ENCODE results near the gene VRK2. TPM values are rescaled to one million over a fixed set of nuclear protein-coding genes. Genes with fewer than 3 reads are reported as not detected.

VRK2 gene
- 10 to 100 TPM; 18.1 to 19.2 TPM for total RNA-seq

- Histone ChIP-seq H3K27me3 (replicated peaks; ENCODE audit: insufficient read depth) (no peaks in the 10 kb centered on the region), H3K4me3 (peak within 1 kb of the TSS; percentile 63 to 67), H3K36me3 (no peaks in the 10 kb centered on the region), H3K27ac (peak within 1 kb of the TSS; percentile 88 to 93), H3K9me3 (no peaks in the 10 kb centered on the region), H3K4me1 (replicated peaks) (no peaks in the 10 kb centered on the region)
- intact Hi-C loops (cut with DNase I) = no loop called here
- TF ChIP-seq POLR2A (IDR thresholded peaks at IDR 0.05) (peak; percentile 81), POLR2AphosphoS5 (IDR thresholded peaks at IDR 0.05) (peak; percentile 65), CTCF (IDR thresholded peaks at IDR 0.05) (peak in 1 of 4 experiments; percentile 39)
- 0% methylated on average over 45 of the region's 76 CpGs for WGBS
- DNase-seq (ENCODE audit: low spot score) = peak; percentile 88
These were observed at the start of gene VRK2 for GRCh38 chr2:58046585-58047372. Gene VRK2 (plus strand): TSS chr2:58046806. CDS start chr2:58048832, 2,026 bp downstream.

GRCh38 chr2:58006256-58006951 lies 40.2 kb upstream of the VRK2 start:
- no peak for DNase-seq (ENCODE audit: low spot score)
- H3K4me3 ChIP-seq = no peak overlapping the region
- H3K36me3 ChIP-seq = no peaks in the 10 kb centered on the region
- WGBS = 97% methylated on average over 2 of the region's 2 CpGs
- no peak overlapping the region for H3K27ac ChIP-seq
- no peaks in the 10 kb centered on the region for H3K9me3 ChIP-seq
- H3K27me3 ChIP-seq (replicated peaks; ENCODE audit: insufficient read depth) = no peaks in the 10 kb centered on the region
- no peak for TF ChIP-seq CTCF (IDR thresholded peaks at IDR 0.05)
- TF ChIP-seq POLR2A (IDR thresholded peaks at IDR 0.05) = no peak
- TF ChIP-seq POLR2AphosphoS5 (IDR thresholded peaks at IDR 0.05) = no peak
- no peaks in the 10 kb centered on the region for H3K4me1 ChIP-seq (replicated peaks)
- intact Hi-C loops (cut with DNase I) = no loop called here

GRCh38 chr2:58006952-58007284 lies 39.7 kb upstream of the VRK2 start:
- intact Hi-C loops (cut with DNase I) = no loop called here
- H3K27me3 ChIP-seq (replicated peaks; ENCODE audit: insufficient read depth) = no peaks in the 10 kb centered on the region
- no peaks in the 10 kb centered on the region for H3K4me1 ChIP-seq (replicated peaks)
- no peak overlapping the region for H3K4me3 ChIP-seq
- no peak for DNase-seq (ENCODE audit: low spot score)
- no peaks in the 10 kb centered on the region for H3K9me3 ChIP-seq
- H3K27ac ChIP-seq = no peak overlapping the region
- 57% methylated on average over 1 of the region's 1 CpG for WGBS
- TF ChIP-seq CTCF (IDR thresholded peaks at IDR 0.05) = no peak
- TF ChIP-seq POLR2A (IDR thresholded peaks at IDR 0.05) = no peak
- no peak for TF ChIP-seq POLR2AphosphoS5 (IDR thresholded peaks at IDR 0.05)
- no peaks in the 10 kb centered on the region for H3K36me3 ChIP-seq

DNA sequence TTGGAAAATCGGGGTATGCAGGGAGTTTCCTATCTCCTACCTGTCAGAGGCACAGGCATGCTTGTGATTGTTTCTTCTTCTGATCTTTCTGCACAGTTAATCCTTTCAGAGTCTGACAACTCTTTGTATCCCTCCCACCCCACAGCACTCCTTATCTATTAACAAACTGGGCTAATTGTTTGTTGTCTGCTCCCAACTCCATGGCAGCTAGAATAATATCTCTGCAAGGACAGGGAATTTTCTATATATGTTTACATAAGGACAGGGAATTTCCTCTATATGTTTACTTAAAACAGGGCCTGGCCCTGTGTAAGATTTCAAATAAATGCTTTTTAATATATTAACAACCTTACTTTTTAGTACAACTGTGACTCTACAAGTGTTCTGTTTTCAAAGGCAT lies 36.0 kb upstream of the VRK2 start:
- 55% methylated on average over 1 of the region's 1 CpG for WGBS
- intact Hi-C loops (cut with DNase I) = no loop called here
- H3K4me1 ChIP-seq (replicated peaks) = no peaks in the 10 kb centered on the region
- no peaks in the 10 kb centered on the region for H3K27me3 ChIP-seq (replicated peaks; ENCODE audit: insufficient read depth)
- no peaks in the 10 kb centered on the region for H3K9me3 ChIP-seq
- no peak overlapping the region for H3K27ac ChIP-seq
- DNase-seq (ENCODE audit: low spot score) = no peak
- no peak overlapping the region for H3K4me3 ChIP-seq
- no peak for TF ChIP-seq CTCF (IDR thresholded peaks at IDR 0.05)
- no peak for TF ChIP-seq POLR2AphosphoS5 (IDR thresholded peaks at IDR 0.05)
- H3K36me3 ChIP-seq = no peaks in the 10 kb centered on the region
